Frontal cortex (tissue), 4 donors: ENCODE results near the gene KLF12. TPM values are rescaled to one million over a fixed set of nuclear protein-coding genes. Genes with fewer than 3 reads are reported as not detected.

Experiments
- DNase-seq, 2 donors: peaks; one replicate each; pipeline ENCODE4 v3.0.0; 2012; ENCODE audit warnings: low spot score in 2 of 2
- FAIRE-seq: peaks from 2 replicates; lab custom pipeline; 2012; peaks lifted over from hg19 to GRCh38; lab: Jason Lieb, UNC
- total RNA-seq: library from RNA; depleted of rRNA; stranded (reverse); fragments of >200 nt; gene quantifications from one replicate; pipeline ENCODE4 v1.2.3, GENCODE V29; 2014
- donor health status: control.
- donor health status: control.
- donor health status: control.

The KLF12 gene
- total RNA-seq, result 49.3 TPM

DNA sequence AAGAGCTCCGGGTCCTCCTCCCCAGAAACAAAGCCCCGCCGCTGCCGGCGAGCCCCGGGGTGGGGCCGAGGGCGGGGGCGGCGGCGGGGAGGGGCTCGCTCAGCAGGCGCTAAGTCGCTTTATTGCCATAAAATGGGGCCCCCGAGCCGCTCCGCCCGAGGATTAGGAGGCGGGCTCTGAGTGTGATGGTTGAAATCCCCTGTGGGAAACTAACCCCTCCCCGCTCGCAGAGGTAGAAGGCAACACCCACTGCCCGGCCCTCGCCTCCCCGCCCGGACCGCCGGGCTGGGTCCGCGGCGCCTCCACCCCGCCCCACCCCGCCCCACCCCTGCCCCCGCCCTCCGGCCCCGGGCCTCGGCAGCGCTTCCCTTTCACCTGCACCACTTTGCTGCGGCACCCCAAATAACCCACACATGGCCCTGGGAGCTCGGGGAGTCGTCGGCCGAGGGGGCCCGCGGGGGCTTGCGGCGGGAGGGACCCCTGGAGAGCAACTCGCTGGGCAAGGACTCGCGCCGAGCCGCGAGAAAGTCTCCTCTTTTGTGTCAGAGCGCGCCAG lies at the start of gene KLF12:
TSS of gene KLF12 (minus strand) at position 184 of the 556 bp plus-strand sequence.
- FAIRE-seq (no peak), DNase-seq (peak; percentile 53 to 63)

DNA sequence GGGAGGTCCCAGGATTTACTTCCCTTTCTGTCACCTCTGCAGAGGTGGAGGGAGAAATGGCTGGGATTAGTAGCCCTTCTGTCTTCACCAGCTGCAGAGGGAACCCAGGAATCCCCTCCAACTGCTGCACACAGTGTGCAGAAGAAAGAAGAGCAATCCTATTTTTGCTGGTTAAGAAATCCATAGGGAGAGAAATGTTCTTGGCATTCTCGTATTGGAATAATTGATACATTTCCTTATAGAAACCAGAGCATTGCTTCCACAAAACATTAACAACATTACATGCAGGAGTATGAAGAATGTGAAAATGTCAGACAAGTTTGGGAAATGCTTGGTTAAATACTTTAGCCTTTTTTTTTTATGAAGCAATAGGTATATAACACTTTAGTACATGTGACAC lies 48.3 kb upstream of the KLF12 start:
- no peak for DNase-seq
- FAIRE-seq, result no peak

DNA sequence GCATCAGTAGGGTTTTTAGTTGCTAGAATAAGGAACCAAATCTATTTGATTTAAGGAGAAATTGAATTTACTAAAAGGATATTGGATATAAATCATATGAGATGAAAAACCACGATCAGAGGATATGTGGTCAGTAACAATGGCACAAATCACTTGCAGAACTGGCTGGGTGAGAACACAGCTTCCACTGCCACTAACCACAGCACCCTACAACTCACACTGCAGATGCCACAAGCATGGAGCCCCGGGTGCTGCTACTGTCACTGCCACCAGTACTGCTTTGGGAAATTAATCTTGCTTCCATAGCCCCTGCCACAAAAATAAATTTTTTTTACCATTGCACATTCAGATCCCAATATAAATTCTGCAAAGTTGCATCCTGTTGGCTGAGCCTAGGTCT lies 40.6 kb upstream of the KLF12 start:
- DNase-seq (no peak), FAIRE-seq (no peak)

DNA sequence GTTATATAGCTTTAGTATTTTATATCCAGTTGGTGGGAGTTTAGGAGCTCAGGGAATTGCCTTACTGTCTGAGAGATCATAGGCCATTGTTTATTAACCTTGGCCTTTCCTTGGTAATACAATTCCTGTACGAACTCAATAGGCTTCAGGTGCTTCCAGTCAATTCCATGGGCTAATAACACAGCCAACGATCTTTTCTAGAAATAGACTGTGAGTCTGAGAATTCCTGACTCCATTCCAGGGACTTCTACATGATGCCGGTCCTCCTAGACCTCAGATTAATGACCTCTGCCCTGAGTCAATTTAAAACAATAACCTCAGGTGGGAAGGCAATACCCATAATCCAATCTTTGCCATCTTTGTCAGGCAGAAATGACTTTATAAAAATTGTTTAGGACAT lies 39.6 kb upstream of the KLF12 start:
- DNase-seq, result no peak
- no peak for FAIRE-seq

DNA sequence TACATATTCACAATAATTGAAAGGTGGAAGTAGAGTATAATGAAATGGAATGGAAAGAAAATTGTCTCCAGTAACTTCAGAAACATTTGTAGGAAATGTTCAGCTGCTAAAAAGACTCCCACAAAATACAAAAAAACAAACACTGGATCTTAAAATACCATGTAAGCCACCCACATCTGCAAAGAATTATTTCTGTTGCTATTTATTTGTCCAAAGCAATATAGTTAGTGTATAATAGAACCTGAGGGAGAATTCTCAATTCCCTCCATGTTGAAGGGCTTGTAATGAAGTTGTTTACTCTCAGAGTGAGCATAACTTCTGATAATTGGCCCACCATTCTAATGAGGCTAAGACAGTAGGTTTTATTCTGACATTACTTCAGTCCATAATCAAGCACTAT lies 37.4 kb upstream of the KLF12 start:
- no peak for DNase-seq
- FAIRE-seq, result no peak

DNA sequence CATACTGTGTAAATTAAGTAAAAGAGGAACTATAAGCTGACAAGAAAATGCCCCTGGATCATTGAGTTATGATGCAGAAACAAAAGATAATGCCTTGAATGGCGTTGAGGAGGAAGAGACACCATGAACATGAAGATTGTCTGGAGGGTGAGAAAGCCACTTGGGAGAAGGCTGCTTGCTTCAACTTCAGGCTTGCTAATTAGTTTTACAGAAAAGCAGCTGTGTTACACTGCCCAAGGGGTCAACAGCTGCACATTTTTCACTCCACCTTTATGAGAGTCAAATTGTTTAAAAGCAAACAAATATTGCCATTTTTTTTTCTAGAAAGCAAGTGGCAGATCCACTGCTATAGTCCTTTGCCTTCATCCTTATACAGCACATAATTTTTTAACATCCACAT lies 35.5 kb upstream of the KLF12 start:
- no peak for DNase-seq
- no peak for FAIRE-seq

DNA sequence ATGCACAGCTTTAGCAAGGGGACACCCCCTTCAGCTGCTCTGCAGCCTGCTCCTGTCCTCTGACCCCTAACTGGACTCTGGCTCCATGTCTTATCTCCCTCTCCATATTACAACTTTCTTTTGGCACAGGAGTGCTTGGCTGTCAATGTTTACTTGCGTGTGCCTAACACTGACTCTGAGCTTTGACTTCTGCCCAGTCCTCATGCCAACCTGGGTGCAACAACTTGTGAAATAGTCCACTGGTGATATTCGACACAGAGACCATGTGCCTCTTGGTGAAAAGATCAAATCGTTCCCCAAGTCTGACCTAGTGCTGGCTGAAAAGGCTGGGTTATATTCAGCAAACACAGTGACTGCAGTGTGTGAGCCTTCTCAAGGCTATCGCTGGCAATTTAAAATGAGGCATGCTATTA lies 34.1 kb upstream of the KLF12 start:
- FAIRE-seq (no peak), DNase-seq (no peak)

DNA sequence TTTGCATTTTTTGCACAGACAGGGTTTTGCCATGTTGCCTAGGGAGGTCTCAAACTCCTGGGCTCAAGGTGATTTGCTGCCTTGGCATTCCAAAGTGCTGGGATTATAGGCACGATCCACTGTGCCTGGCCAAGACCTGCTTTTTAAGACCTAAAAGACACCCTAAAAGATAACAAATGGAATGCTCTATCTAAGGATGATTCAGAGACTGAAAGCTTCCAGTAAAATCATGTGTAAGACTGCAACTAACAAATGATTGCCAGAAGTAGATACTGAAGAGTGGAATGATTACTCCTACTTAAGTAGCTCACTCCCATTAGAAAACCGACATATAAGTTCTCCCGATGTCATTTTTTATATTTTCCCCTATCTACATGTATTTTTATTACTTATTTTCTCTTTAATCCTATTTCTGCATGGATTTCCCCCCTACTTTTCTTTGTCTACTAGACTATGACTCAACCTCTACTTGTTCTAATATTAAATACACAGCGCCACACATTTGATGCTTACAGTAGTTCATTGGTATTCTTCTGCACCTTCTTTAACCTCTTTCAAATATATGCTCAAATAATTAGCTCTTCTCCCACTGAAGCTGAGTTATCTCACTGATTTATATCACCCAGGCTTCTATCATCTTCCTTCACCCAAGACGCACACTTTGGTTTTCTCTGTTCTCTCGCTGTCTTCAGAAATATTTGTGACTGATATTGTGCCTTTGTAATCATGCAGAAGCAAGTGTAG lies 32.2 kb upstream of the KLF12 start:
- DNase-seq, result no peak
- FAIRE-seq, result no peak

DNA sequence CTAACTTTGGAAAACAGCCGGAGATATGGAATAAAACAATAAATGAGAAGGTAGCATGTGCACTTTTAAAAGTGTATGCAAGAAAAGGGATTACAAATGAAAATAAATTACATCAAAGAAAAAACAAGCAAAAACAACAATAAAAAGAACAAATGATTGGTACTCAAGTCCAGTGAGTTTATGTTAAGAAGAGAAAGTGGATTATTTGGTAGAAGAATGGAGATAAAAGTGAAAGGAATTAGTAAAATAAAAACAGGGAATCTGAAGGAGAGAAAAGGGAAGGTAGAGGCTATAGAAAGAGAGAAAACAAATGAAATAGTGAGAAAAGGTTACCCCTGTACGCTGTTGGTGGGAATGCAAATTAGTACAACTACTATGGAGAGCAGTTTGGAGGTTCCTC lies 28.6 kb upstream of the KLF12 start:
- FAIRE-seq (no peak), DNase-seq (no peak)

DNA sequence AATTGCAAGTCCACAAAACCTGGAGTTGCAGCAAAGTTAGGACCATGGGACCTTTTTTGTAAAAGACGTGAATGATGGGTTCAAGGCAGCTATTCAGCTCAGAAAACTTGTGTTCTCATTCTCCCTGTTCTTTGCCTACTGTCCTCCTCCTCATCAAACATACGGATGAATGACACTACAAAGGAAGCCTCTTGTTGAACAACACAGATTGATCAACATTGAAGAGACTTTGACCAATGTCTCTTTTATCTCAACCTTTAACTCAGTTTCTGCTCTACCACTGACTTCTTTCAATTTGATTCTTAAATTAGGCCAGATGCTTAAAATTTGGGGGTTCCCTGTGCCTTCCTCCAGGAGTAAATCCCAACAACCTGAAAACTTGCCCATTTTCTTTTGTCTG lies 27.9 kb upstream of the KLF12 start:
- no peak for FAIRE-seq

DNA sequence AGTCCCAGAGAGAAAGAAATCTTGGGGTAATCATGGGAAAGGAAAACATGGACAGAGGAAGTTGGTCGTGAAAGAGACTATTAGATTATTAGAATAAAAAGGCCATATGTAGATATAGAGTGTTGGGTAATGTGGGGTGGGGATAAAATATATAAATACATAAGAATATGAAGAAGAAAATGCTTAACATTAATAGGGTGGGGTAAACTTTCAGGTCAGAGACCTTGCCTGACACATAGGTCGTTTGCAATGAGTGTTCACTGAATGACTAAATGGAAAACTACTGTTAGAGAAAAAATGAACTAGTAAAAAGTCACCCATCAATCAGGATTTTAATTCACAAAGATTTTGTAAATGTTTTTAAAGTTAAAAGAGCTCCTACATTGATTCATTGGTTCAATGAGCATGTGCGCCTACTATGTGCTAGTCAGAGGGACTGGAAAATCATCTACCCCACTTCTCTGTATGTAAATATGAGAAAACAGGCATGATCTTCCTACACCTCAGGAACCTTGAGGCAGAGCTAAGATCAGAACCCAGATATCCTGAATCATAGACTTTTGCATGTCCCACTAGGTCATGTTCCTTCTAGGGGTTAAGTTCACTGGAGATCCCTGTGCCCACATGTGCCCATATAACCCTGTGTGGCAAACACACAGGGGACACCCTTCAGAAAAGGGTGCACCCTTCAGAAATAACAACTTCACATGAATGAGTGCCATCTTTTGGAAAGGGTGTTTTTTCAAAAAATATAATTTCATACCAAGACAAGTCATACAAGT lies 24.6 kb upstream of the KLF12 start:
- no peak for FAIRE-seq
- DNase-seq, result no peak

More for the DNA sequence above, 27.9 kb upstream of the KLF12 start:
- no peak for DNase-seq

DNA sequence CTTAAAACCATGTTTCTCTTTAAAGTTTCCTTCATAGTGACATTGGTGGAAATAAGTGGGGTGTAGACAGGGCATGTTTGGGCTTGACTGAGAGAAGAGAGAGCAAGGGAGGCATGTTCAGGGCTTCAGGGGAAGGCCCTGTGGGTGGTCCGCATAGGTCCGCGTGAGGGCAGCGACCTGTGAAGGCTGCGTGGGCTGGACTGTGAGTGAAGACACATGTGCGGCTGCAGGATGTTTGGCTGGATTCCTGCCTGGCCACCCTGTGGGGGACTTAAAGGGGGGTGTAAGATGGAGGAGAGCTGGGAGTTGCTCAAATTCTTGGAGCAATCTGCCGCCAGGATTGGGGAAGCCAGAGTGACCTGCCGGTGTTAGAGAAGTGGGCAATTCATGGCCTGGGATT lies 23.8 kb upstream of the KLF12 start:
- no peak for FAIRE-seq
- DNase-seq, result no peak

DNA sequence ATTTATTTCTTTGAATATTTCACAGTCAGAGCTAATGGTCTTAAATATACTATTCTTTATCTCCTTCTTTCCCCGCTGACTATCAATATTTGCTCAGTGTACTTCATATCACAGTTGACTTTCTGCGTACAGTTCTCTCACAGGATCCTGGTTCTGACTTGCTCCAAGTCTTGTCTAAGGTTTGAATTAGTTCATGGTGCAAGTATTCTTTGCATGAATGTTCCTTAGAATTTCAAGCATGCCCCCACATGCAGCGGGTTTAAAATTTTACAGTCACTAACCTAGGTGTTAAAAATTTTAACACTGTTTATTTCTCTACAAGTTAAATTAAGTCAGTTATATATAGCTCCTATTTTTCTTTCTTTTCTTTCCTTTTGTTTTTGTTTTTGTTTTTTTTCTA lies 20.8 kb upstream of the KLF12 start:
- no peak for FAIRE-seq
- DNase-seq, result no peak

DNA sequence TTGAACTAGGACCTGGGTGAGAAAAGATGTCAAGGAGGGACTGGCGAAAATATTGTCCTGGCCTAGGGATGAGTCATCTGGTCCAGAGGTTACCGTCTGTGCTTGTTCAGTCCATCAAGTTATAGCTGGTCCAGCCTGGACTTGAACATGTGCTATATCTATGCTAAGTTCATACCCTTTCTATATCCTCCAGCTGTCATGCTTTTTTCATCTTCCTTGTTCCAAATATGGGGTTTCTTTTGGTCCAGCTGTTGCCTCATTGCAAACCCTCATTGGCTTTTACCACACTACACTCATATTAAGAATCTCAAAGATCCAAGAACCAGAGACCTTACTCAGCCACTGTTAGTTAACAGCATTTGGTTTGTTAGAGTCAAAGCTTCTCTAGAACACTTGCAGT lies 19.1 kb upstream of the KLF12 start:
- FAIRE-seq (no peak), DNase-seq (no peak)

DNA sequence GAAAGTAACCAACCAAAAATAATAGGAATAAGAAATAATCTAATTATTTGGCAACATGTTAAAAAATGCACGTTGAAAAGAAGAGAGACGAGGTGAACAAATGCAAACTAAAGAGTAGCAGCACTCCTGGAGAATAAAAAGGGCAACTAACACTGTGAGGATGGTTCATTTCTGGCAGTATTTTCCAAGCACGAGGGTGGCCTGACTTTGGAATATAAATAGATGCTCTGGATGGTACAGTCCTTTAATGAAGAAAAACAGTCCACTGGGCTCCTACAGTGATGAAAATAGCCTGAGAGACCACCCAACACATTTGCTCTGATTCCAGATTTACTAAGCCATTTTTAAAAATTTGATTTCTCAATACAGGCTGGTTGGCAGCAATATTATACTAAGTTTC lies 17.7 kb upstream of the KLF12 start:
- DNase-seq (no peak), FAIRE-seq (no peak)

DNA sequence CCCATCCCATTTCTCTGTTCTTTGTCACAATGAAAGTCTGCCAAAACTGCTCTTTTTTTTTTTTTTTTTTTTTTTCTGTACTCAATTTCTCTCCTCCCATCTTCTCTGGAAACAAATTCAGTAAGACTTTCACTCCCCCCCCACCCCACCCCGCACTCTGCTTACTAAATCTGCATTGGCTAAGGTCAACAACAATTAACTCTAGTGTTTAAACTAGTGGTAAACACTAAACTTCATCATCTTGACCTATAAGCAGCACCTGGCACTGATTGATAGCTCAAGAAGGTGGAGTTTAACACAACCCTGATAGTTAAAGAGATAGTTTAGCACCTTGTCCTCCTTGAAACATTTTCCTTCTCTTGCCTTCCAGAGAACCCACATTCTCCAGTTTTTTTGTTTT lies 14.1 kb upstream of the KLF12 start:
- DNase-seq (no peak), FAIRE-seq (no peak)

DNA sequence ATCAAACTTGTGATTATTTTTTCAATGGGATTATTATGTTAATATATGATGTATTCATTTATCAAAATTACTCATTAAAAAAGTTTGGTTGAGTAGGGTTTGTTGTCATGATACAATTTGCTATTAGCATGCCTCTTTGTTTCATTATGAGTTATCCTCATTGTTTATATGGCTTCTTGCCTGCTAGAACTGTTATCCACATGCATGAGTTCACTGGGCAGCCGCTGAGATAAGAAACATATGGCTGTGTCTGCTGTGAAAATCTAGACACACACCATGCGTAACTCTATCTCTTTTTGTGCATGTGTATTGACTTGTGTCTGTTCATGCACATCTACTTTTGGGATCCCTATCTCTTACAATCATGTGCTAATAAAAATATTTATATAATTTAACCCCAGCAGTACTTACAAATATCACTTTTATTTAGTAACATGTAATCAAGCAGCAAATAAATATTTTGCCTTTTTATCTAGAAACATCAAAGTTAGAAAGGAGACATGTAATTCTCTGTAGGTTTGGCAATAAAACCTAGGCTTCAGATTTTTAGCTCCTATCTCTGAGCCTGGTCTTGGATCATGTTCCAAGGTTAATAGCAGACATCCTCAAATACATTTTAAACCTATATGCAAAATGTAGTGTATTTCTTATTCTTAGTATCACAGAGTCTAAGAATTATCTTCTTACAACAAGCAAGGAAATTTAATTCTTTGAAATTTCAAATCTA lies 11.2 kb upstream of the KLF12 start:
- no peak for FAIRE-seq
- no peak for DNase-seq

DNA sequence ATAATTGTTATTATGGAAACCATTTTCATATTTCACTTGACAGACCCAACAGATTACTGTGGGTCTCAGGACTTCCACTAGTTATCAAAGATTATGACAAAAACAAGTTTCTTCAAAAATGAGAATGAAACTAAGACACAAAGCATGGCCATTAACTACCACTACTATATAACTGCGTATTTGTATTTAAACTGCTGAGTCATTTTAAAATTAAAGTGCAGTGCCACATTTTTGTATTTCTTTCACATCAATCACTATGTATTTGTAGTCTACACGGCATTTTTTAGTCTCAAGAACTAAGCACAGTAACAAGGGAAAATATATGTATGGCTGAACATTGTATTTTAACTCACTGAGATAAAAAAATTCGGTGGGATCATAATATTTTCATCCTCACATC lies 10.1 kb upstream of the KLF12 start:
- no peak for FAIRE-seq
- DNase-seq, result no peak

DNA sequence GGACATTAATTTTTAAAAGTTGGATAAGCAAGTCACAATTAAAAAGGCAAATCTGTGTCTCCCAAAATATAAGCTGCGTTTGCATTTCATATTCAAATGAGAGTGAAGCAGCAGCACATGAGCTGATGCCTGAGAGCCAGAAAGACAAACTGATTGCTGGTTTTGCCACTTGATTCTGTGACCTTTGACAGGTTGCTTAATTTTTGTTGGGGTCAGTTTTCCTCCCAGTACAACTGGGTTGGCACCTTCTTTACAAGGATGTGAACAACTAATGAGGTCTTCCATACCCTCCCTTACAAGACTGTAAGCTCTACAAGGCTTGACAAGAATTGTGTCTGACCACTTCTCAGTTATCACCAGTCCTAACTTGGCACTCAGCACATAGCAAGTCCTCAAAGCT lies 8.1 kb upstream of the KLF12 start:
- no peak for FAIRE-seq
- no peak for DNase-seq

DNA sequence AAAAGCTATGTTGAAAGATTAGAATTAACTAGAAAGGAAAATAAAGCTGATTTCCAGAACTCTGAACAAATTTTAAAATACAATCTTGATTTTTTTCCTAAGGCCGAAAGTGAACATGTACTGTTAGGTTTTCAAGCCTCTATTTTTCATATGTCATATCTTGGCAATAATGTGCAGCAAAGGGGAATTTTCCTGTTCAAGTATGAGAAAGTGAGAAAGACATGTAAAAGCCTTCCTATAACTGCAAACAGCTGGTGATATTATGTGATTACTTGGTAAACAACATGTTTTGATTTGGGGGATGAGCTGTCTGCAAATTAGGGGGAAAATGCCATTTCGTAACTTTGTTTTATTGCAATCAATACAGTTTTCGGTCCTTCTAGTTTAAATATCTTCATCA lies 4.0 kb upstream of the KLF12 start:
- no peak for FAIRE-seq

More for the DNA sequence above, 4.0 kb upstream of the KLF12 start:
- no peak for DNase-seq
